Sigmoid colon (tissue), 4 donors: ENCODE results near the gene SMOC2.

Experiments
- EP300 ChIP-seq, 4 donors: sonication (generic); formaldehyde crosslinking; IDR thresholded peaks; one replicate each; pipeline ENCODE4 v1.6.1; 2017; ENCODE audit warnings: antibody characterized with exemption in 4 of 4
- POLR2AphosphoS5 ChIP-seq, 4 donors: sonication (generic); formaldehyde crosslinking; IDR thresholded peaks; one replicate each; pipeline ENCODE4 v1.6.1; 2017; ENCODE audit warnings: antibody characterized with exemption in 4 of 4
- TF ChIP-seq, protein P1 (sequence below), 4 experiments: fragments of 450-650 bp in 3 of 4; fragments of 200-600 bp in 1 of 4; IDR thresholded peaks; one replicate each; pipeline ENCODE4 v1.5.1; 2016 to 2019; ENCODE audit warnings: antibody characterized with exemption in 4 of 4, mild to moderate bottlenecking in 3 of 4, moderate library complexity in 2 of 4

DNA sequence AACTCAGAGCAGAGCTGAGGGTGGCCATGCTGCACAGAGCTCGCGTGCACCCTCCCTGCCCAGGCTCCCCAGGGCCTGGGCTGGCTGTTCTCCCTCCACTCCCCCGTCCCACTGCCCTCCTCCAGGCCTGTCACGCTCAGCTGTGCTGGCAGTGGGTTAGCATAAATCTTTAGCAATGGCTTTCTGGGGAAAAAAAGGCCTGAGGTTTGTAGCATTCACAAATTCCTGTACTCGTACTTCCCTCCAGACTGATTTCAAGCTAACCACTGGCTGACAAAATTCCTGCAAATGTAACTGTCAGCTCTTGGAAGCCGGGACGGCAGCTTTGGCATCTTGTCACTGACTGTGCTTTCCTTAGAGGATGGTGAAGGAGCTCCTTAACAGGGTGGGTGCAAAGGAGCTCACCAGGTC is 22.3 kb upstream of the SMOC2 start:
- TF ChIP-seq, protein P1, sequence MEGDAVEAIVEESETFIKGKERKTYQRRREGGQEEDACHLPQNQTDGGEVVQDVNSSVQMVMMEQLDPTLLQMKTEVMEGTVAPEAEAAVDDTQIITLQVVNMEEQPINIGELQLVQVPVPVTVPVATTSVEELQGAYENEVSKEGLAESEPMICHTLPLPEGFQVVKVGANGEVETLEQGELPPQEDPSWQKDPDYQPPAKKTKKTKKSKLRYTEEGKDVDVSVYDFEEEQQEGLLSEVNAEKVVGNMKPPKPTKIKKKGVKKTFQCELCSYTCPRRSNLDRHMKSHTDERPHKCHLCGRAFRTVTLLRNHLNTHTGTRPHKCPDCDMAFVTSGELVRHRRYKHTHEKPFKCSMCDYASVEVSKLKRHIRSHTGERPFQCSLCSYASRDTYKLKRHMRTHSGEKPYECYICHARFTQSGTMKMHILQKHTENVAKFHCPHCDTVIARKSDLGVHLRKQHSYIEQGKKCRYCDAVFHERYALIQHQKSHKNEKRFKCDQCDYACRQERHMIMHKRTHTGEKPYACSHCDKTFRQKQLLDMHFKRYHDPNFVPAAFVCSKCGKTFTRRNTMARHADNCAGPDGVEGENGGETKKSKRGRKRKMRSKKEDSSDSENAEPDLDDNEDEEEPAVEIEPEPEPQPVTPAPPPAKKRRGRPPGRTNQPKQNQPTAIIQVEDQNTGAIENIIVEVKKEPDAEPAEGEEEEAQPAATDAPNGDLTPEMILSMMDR (IDR thresholded peaks at IDR 0.05), result no peak
- TF ChIP-seq POLR2AphosphoS5 (IDR thresholded peaks at IDR 0.05), result no peak
- TF ChIP-seq EP300 (IDR thresholded peaks at IDR 0.05), result no peak
